ENCODE results near the gene LRPAP1.

Gene LRPAP1

DNA sequence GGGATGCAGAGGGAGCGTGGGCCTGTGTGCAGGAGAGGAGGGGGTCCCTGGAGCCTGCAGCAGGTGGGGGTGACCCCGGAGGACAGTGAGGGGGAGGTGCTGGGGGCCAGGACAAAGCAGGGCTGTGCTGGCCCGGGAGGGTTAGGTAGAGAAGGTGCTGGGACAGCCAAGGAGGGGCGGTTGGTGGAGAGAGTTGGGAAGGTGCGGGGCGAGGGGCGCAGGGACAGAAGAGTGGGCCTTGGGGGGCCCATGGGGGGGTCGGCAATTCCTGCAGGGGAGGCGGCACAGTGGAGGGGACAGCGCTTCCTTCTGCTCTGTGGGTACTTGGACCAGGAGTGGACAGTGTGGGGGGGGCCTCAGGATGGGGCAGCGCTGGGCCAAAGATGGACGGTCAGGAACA, 32.5 kb downstream of the LRPAP1 start:
- DNase-seq: no peak

DNA sequence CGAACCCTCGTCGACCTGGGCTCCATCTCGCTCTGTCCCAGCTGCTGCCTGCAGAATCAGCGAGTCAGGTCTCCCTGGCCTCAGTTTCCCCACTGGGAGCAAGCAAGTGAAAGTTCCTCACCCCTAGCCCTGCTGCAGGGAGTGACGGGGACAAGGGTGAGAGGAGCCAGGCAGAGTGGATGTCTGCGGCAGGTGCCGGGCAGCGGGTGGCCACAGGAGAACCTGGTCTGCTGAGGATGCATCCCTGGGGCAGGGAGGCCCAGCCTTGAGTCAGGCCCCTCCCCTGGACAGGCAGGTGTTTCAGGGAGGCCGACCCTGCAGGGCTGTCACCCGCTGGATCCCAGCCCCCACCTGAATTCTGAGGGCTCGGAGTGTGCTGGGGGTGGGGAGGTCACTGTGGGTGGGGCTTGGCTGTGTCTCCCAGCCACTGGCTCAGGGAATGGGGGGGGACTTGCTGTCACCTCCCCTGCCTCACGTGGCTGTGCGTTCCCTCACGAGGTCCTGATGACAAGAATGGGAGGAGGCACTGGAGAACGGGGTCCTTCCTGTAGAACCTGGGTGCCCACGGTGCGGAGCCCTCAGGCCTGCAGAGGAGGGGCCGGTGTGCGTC, 33.2 kb downstream of the LRPAP1 start:
- DNase-seq: no peak

DNA sequence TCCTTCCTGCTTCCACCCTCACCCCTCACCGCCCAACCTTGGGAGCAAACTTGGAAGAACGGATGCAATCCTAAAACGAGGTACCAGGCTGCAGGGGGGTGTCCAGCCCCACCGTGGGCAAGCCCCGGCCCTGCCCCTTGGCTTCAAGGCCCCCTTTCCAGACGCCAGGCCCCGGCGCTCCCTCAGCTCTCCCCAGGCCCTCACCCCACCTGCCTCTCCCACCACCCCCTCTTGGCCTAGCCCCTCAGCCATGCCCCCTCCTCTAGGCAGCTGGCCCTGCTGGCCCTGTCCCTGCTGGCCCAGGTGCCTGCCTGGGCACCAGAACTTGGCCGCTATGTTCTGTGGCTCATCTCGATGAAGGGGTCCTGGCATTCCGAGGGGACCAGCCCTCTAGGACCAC, 33.8 kb downstream of the LRPAP1 start:
- no peak for DNase-seq

DNA sequence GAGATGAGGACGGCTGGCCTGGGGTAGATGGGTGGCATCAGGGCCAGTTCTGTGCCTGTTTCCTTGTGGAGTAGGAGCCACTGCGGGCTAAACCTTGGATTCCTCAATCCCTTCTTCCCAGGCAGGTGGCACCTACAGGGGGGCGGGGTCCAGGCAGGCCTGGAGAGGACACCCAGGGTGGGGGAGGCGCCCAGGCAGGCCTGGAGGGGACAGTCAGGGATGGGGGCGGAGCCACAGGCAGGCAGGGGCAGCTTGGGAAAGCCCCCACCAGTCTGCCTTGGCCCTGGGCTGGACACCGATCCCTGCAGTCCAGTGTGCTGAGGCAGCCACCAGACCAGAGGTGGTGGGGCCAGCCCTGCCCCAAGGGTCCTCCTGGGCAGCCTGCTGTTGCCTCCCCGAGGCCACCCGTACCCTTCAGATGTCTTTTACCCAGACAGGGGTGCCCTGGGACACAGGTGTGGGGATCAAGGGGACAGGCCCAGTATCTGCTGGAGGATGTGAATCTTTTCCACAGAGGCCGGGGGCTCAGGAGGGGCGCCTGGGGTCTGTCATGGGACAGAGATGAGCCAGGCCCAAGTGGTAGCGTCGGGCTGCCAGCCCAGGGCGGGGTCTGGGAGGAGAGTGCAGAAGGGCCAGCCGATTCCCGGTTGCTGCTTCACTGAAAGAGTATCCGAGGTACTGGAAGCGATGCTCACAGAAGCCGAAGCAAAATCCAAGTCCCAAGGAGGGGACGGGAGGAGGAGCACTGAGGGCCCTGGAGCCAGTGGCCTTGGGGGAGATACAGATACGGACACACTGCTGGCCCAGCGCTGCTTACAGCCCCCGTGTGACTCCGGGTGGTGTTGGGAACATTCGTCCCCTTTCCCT, 34.5 kb downstream of the LRPAP1 start:
- DNase-seq: no peak

DNA sequence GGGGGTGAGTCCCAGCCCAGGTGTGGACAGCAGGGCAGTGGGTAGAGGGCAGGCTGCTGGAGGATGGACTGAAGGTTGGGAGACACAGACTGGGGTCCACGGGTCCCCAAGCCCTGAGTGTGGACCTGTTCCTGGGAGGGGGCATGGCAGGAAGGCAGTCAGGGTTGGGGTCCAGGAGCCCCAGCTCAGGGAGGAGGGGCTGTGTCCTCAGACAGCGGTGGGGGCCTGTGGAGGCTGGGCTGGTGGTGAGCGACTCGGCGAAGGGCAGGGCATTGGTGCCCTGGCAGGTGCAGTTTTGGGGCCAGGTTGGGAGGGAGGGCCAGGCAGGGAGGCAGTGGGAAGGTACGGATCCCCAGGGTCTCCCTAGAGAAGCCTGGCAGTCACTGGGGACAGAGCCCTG, 35.1 kb downstream of the LRPAP1 start:
- no peak for DNase-seq

DNA sequence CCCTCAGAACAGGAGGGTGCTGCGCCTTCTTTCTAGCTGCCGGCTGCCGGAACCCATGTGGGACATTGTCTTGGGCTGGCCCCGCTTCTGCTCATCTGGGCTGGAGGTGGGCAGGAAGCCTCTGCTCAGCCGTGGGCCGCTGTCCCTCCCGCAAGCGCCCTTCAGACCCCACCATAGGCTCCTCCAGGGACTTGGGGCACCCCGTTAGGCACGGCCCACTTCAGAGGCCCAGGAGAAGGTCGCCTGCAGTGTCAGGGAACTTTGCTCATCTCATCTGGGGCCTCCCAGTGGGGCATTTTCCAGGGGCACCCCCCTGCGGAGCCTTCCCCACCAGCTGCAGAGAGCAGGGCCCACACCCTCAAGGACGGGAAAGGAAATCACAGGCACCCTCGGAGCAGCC, 36.2 kb downstream of the LRPAP1 start:
- DNase-seq: no peak

DNA sequence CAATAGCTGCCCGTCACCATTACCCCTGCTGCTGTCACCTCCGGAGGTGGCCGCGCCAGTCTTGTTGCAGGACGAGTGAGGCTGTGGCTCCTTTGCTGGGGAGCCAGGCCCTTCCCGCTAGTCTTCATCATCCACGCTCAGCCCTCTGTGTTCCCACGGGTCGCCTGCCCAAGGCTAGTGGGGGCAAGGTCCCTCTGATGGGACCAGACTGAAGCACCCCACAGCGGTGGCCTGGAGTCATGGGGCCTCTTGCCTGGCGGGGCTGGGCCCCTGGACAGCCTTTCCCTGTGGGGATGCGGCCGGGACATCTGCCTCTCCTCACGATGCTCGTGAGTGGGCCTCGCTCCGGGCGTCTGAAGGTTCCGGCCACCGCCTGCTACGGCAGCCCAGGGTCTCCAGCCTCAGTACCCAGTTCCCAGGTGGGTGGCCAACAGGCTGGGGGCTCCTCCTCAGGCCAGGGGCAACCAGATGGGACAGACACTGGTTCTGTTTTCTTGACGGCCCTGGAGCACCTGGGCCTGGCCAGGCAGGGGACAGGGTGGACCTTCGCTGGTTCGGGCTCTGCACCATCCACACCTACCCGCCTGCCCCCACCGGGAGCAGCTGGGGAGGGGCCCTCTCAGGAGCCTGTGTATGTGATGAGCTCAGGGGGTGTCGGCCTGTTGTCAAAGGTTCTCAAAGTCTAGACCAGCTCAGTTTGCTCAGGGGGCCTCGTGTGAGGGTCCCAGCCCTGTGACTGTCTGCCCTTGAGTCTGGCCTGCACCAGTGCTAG, 36.8 kb downstream of the LRPAP1 start:
- DNase-seq: no peak

DNA sequence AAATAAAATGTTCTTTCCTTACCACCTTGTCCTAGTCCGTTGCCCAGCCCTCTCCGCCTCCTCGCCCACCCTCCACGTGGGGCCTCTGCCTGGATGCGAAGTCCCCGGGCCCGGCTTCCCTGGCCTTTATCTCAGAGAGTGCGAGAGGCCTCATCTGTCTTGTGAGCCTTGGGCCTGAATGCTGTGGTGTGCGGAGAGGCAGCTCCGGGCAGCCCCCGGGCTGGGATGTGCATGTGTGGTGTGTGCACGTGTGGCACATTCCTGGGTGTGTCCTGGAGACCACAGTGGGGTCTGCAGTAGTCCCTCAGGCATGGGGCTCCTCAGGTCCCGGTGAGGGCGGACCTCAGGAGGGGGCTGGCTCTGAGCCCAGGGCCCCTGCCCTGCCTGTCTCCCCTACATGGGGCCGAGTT, 37.8 kb downstream of the LRPAP1 start:
- DNase-seq: no peak

DNA sequence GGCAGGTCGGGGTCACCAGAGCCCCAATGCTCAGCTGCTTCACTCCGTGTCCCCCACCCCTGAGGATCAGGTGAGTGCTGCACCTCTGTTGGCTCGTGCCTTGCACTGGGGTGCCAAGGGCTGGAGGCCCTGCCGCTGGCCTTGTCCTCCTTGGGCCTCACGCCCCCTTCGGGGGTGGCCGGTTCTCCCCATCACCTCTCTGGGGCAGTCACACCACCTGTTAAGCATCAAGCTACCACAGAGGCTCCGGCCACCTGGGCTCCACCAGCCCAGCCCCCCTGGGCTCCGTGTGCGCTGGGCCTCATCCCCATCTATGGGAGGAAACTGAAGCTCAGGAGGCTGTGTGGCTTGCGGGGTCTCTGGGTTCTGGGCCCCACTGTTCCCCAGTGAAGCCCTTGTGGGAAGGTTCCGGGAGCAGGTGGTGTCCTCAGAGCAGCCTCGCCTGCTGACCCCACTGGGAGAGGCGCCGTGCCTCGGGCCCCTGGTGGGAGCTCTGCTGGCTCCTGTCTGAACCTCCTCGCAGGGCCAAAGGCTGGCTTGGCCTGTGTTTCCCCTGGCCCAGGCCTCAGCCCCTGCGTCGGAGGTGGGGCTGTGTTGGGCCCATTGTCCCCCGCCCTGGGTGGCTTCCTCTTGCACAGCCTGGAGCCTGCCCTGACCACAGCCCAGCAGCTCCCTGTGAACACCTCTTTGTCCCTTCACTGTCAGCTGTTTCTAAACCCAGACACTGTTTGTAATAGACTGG, 38.3 kb downstream of the LRPAP1 start:
- no peak for DNase-seq

DNA sequence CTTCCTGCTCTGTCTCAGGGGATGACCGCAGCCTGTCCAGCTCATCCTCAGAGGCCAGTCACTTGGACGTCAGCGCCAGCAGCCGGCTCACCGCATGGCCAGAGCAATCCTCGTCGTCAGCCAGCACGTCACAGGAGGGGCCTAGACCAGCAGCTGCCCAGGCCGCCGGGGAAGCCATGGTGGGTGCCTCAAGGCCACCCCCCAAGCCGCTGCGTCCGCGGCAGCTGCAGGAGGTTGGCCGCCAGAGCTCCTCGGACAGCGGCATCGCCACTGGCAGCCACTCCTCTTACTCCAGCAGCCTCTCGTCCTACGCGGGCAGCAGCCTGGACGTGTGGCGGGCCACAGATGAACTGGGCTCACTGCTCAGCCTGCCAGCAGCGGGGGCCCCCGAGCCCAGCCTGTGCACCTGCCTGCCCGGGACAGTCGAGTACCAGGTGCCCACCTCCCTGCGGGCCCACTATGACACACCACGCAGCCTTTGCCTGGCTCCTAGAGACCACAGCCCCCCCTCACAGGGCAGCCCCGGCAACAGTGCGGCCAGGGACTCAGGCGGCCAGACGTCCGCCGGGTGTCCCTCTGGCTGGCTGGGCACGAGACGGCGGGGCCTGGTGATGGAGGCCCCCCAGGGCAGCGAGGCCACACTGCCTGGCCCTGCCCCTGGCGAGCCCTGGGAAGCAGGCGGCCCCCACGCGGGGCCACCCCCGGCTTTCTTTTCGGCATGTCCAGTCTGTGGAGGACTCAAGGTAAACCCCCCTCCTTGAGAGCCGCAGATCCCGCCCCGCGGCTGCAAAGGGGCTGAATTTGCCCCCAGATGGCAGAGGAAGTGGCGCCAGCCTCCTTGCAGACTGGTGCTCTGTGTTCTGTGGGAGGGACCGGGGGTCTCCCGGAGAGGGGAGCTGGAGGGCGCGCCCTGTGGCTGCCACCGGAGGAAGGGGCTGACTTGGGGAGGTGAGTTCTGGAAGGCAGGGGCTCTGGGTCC, 39.2 kb downstream of the LRPAP1 start:
- no peak for DNase-seq

DNA sequence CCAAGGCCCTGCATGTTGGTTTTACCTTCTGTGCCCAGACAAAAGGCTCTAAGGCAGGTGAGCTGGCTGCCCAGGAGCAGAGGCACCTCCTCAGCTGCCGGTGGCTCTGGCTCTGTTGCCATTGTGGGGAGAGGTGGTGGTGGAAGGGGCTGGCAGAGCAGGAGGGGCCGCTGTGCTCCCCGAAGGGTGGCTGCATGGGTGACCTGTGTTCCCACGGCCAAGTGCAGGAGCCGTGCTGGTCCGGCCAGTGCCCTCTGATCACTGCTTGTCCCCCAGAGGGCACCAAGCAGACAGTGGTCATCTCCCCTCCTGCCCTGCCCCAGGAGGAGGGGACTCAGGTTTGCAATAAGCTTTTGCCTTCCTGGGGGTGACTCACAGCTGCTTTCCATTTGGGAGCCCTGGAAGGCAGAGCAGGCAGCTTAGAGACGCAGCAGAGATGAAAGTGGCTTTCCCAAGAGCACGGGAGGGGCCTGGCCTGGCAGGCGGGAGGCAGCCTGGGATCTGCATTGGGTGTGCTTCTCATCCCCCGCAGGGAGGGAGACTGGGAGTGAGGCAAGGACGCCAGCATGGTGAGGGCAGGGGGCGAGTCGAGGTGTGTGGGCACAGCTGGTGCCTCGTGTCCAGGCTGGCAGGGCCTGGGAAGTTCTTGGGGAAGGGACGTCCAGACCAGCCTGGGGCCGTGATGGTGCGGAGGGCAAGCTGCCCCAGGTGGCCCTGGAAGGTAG, 40.4 kb downstream of the LRPAP1 start:
- DNase-seq: no peak

DNA sequence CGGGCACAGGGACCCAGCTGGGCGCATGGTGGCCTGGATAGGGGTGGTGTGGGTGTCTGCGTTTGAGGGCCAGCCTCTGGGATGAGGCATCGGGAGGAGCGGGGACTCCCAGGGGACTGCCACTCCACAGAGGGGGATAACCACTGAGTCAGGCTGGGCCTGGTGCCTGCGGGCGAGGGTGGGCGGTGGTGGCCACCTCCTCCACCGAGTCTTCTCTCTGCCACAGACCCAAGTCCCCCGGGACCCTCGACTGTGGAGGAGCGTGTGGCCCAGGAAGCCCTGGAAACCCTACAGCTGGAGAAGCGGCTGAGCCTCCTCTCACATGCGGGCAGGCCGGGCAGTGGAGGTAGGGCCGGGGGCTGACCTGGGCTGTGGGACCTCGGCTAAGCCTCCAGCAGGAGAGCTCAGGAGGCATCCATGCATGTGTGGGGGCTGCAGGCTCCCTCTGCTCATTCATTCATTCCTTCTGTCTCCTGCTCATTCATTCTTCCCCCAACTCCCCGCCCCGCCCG, 42.7 kb downstream of the LRPAP1 start:
- DNase-seq: no peak

DNA sequence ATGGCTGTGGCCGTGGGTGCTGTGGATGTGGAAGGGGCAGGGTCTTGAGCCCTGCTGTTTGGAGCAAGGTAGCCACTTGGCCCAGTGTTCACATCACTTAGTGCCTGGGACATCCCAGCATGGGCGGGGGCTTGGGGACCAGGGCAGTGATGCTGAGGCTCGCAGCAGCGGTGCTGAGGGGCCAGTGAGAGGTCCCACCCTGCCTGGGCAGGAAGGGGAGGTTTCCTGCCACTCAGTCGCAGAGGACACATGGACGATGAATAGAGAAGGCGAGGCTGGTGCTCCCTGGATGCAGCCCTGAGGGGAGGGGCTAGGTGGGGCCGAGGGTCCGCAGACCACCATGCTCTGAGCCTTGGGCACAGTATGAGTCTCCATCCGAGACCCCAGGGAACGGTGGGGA, 43.4 kb downstream of the LRPAP1 start:
- DNase-seq: no peak

DNA sequence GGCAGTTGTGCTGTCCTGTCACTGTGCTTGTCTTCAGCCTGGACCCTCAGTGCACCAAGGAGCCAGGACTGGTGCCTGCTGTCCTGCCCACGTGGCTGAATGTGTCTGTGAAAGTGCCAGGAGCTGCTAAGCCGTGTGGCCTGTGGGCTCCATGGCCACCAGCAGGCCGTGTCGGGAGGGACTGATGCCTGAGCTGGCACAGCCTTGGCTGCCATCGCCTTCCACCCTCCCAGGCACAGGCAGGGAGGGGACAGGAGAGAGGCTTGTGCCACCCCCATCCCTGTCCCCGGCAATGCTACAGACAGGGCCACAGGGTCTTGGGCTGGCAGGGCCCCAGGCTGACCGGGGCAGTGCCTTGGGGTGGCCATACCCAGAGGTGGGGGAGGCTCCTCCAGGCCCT, 44.4 kb downstream of the LRPAP1 start:
- no peak for DNase-seq

DNA sequence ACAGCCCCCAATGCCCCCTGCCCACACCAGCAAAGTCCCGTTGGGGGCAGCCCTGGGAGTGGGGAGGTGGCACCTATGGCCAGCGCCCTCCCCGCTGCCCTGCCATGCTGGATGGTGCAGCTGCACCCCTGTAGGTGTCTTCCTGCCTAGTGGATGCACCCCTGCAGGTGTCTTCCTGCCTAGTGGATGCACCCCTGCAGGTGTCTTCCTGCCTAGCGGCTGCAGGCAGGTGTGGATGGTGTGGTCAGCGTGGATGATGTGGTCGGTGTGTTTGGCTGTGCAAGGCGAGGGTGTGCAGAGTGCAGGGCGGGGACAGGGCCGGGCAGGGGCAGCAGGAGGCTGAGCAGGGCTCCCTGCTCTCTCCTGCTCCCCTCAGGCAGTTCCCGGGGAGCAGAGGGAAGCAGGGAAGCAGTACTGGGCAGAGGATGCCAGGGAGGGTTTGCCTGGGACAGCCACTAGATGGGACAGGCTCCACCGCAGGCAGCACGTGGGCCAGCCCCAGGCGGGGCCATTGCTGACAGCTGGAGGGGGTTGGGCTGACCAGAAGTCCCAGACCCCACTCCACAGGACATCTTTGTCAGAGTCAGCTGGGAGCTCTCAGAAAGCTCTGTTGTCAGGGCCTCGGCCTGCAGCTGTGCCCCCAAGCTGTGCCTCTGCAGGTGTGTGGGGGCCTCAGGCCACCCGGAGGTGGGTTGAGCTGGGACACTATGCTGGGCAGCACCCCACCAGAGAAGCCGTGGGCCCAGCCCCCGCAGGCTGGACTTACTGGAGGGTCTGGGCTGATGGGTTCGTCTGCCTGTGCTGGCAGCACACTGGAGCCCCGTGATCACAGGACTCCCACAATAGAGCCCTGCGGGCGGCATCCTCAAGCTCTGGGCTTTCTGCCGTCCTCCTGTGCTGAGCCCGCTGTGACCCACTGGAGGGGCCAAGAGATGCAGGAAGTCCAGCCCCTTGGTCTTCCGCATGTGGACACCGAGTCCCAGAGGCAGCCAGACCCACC, 45.4 kb downstream of the LRPAP1 start:
- no peak for DNase-seq

DNA sequence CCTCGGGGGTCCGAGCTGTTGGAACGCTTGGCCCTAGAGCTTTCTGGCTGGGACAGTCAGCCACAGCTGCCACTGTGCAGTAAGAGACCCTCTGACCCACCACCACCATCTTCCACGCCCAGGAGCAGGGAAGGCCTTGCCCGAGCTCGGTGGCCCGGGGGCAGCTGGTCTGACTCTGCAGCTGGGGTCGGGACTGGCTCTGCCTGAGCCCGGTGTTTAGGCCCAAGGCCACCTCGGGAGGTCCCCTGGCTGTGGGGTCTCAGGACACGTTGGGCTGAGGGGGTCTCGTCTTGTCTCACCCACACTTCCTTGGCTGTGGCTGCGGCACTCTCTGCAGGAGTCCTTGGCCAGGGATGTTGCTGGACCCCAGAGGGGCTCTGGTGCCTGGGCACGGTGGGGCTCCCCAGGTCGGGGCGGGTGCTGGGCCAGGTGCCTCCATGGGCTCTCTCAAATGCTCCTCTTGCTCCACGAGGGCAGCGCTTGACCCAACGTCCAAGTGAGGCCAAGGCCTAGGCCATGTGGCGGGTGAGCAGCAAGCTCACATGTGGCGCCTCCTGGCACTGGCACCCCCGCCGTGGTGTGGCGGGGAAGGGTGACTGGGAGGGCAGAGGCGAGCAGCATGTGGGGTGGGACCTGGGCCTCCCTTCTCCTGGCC, 46.2 kb downstream of the LRPAP1 start:
- DNase-seq: no peak

DNA sequence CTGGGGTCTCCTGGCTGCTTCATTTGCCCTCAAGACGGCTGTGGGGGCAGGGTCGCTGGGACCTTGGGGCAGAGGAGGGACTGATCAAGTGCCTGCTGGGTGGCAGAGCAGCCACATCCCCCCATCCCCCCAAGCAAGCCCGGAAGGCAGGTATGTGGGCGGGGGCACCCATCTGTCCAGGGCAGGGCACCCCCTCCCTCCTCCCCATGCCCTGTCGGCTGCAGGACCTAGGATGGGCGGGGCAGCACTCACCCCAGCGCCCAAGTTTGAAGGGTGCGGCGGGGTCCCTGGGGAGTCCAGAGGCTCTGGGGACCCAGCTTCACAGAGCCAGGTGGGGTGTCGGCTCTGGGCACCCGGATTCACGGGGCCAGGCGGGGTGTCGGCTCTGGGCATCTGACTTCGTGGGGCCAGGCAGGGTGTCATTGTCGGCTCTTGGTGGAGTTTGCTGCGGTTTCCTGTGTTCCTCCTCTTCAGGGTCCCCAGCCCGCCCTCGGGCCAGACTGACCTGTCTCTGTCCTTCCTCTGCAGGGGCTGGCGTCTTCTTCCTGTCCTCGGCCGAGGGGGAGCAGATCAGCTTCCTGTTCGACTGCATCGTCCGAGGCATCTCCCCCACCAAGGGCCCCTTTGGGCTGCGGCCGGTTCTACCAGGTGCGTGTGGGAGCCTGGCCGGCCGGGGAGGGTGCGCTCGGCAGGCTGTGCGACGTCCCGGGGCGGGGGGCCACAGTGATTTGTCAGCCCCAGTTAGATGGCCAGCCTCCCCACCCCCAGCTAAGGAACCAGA, 47.0 kb downstream of the LRPAP1 start:
- DNase-seq: no peak
